Body of pancreas (tissue), 4 donors: Measurements from ENCODE around the gene TMC1. TPM values are rescaled to one million over a fixed set of nuclear protein-coding genes. Genes with fewer than 3 reads are reported as not detected.

ENCODE experiments used
- ATAC-seq: fragments of 150-250 bp; one replicate; pipeline ENCODE4 v1.9.1; 2016
- DNase-seq, 4 donors: peaks; one replicate each; pipeline ENCODE4 v3.0.0-alpha.2; 2019
- H3K27ac ChIP-seq, 4 donors: fragments of 200-600 bp; sonication (generic); 1 replicate in 3 of 4; 2 replicates in 1 of 4; pipeline versions ENCODE4 v1.5.1 to v1.6.1; 2016 to 2019; ENCODE audit warnings: mild to moderate bottlenecking in 1 of 4, mixed read lengths in 1 of 4, moderate library complexity in 1 of 4
- H3K27me3 ChIP-seq, 2 donors: fragments of 200-600 bp; sonication (generic); one replicate each; pipeline ENCODE4 v1.6.0; 2016; ENCODE audit warnings: mild to moderate bottlenecking in 1 of 2
- H3K36me3 ChIP-seq, 2 donors: fragments of 200-600 bp; sonication (generic); replicated peaks in 1 of 2; 2 replicates each; pipeline ENCODE4 v1.5.1; 2016; ENCODE audit warnings: low read depth in 2 of 2; ENCODE audit not compliant: insufficient read depth in 1 of 2
- H3K4me1 ChIP-seq: fragments of 200-600 bp; sonication (generic); one replicate; pipeline ENCODE4 v1.6.0; 2016
- H3K4me3 ChIP-seq, 2 donors: fragments of 200-600 bp; sonication (generic); 1 replicate in 1 of 2; 2 replicates in 1 of 2; pipeline ENCODE4 v1.5.1; 2016 to 2019
- H3K9me3 ChIP-seq, 3 donors: fragments of 200-600 bp; sonication (generic); 1 replicate in 2 of 3; 2 replicates in 1 of 3; pipeline ENCODE4 v1.5.1; 2016
- CTCF ChIP-seq, 7 experiments: fragments of 450-650 bp in 4 of 7; fragments of 200-600 bp in 3 of 7; sonication (generic) in 3 of 7; IDR thresholded peaks; one replicate each; pipeline ENCODE4 v1.5.1; 2016 to 2019; ENCODE audit warnings: antibody characterized with exemption in 7 of 7
- POLR2A ChIP-seq, 3 donors: fragments of 450-650 bp; IDR thresholded peaks; one replicate each; pipeline ENCODE4 v1.6.1; 2016; ENCODE audit warnings: antibody characterized with exemption in 3 of 3, mild to moderate bottlenecking in 2 of 3
- WGBS, 2 donors: methylation state at CpG; one replicate each; pipeline ENCODE4 v1.1.5; 2017; 5-methylcytosine and 5-hydroxymethylcytosine counted together
- intact Hi-C: fragments of 100-400 bp; cut with DNase I; formaldehyde crosslinking; loops from one replicate; pipeline ENCODE4 v1.15.1; 2023
- total RNA-seq, 2 donors: library from RNA; depleted of rRNA; stranded (reverse); fragments of >200 nt; gene quantifications; one replicate each; pipeline ENCODE4 v1.1.0, GENCODE V29; 2016

The TMC1 gene
- total RNA-seq, 2 donors from 2014 or later: not detected

DNA sequence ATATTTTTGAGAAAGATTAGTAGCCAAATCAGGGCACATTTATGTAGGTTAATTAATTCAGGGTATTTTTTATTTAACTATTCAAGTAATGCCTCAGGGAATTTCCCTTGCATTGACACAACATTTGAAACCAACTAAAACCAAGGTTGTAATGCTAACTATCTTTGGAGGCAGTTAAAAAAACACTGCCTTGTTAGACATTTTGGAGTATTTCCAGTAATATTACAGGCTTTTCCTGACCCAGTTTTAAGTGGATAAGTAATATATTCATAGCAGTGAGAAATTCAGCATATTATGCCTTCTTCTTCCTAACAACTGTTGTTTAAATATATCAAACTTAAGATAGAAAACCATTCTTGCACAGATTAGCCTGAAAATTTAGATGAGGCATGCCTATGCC, 175.1 kb downstream of the TMC1 start:
- TF ChIP-seq CTCF (IDR thresholded peaks at IDR 0.05) (no peak), POLR2A (IDR thresholded peaks at IDR 0.05) (no peak)
- no peaks in the 10 kb centered on the region for H3K9me3 ChIP-seq
- DNase-seq: no peak
- H3K27ac ChIP-seq: no peak overlapping the region
- no peaks in the 10 kb centered on the region for H3K27me3 ChIP-seq
- no peak for ATAC-seq
- H3K36me3 ChIP-seq: no peaks in the 10 kb centered on the region
- intact Hi-C loops: no loop called here
- H3K4me1 ChIP-seq: no peaks in the 10 kb centered on the region
- H3K4me3 ChIP-seq: no peak overlapping the region

DNA sequence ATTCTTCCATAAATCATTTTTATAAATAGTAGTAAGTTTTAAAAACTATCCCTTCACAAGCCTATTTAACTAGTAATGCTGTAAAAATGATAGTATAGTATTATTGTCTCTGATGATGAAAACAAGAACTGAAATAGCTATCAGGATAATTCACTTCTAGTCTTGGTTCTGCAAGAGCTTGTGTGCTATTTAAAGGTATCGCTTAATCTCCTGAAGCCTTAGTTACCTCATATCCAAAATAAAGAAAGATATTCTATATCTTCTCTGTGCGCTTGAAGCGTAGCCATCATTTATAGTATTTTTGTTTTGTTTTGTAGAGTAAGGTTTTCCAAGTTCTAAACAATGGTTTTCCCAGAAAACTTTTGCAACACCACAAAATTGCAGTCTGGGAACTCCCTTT, 180.1 kb downstream of the TMC1 start:
- WGBS, 2 donors: 90 to 93% methylated on average over 3 of the region's 3 CpGs
- ATAC-seq (no peak), DNase-seq (no peak)
- H3K4me3 ChIP-seq: no peak overlapping the region
- no peak overlapping the region for H3K27ac ChIP-seq
- no peaks in the 10 kb centered on the region for H3K4me1 ChIP-seq
- intact Hi-C loops: no loop called here
- H3K27me3 ChIP-seq: no peaks in the 10 kb centered on the region
- no peak for TF ChIP-seq CTCF (IDR thresholded peaks at IDR 0.05)
- no peak for TF ChIP-seq POLR2A (IDR thresholded peaks at IDR 0.05)
- H3K9me3 ChIP-seq: no peaks in the 10 kb centered on the region
- no peaks in the 10 kb centered on the region for H3K36me3 ChIP-seq

- DNase-seq (no peak), ATAC-seq (no peak)
- no peaks in the 10 kb centered on the region for H3K27me3 ChIP-seq
- no peaks in the 10 kb centered on the region for H3K4me1 ChIP-seq
- WGBS, 2 donors: 64 to 66% methylated on average over 4 of the region's 4 CpGs
- H3K4me3 ChIP-seq: no peak overlapping the region
- no peaks in the 10 kb centered on the region for H3K9me3 ChIP-seq
- no peak overlapping the region for H3K27ac ChIP-seq
- intact Hi-C loops: no loop called here
- TF ChIP-seq POLR2A (IDR thresholded peaks at IDR 0.05) (no peak), CTCF (IDR thresholded peaks at IDR 0.05) (no peak)
- H3K36me3 ChIP-seq: no peaks in the 10 kb centered on the region
Measured at GRCh38 chr9:72703574-72703973, 182.2 kb downstream of the TMC1 start.

DNA sequence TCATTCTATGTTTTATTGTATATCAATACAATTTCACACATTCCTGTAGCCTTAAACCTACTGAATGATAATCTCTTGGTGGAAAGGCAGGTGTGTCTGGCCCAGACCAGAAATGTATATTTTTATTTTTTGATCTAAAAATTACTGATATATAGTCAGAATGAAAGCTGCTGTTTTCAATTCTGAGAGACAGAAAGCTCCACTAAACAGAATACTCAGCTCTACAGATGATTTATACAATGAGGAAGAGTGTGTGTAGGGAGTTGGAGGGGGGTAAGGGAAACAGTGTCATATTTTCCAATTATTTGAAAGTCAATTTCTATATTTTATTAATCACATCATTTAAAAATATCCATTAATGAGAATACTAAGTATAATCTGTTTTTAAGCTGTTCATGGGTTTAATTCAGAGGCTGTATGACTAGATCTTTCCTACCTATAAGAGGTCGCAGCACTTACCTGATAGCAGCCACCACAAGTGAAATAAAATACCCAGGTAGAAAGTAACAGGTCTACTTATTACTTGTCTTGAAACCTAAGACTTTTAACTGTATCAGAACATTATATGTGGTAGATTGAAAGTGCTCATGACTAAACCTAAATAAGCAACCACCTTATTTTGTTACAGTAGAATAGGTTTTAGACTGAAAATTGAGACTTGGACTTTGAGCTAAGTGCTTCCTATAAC, 183.4 kb downstream of the TMC1 start:
- TF ChIP-seq CTCF (IDR thresholded peaks at IDR 0.05) (no peak), POLR2A (IDR thresholded peaks at IDR 0.05) (no peak)

DNA sequence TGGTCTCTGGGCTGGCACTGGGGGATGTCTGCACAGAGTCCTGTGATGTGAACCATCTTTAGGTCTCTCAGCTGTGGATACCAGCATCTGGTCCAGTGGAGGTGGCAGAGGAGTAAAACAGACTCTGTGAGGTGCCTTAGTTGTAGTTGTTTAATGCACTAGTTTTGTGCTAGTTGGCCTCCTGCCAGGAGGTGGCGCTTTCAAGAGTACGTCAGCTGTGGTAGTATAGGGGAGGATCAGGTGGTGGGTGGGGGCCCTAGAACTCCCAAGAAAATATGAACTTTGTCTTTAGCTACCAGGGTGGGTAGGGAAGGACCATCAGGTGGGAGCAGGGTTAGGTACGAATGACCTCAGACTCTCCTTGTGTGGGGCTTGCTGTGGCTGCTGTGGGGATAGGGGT, 197.1 kb downstream of the TMC1 start:
- no peaks in the 10 kb centered on the region for H3K36me3 ChIP-seq
- H3K27me3 ChIP-seq: no peaks in the 10 kb centered on the region
- no peaks in the 10 kb centered on the region for H3K4me1 ChIP-seq
- intact Hi-C loops: no loop called here
- H3K4me3 ChIP-seq: no peak overlapping the region
- DNase-seq: peak in 1 of 4 donors; percentile 9
- H3K9me3 ChIP-seq: no peaks in the 10 kb centered on the region
- ATAC-seq: no peak
- 72 to 83% methylated on average over 3 of the region's 3 CpGs for WGBS, 2 donors
- H3K27ac ChIP-seq: no peak overlapping the region
- TF ChIP-seq CTCF (IDR thresholded peaks at IDR 0.05) (no peak), POLR2A (IDR thresholded peaks at IDR 0.05) (no peak)

More for the DNA sequence above, 183.4 kb downstream of the TMC1 start:
- no peaks in the 10 kb centered on the region for H3K9me3 ChIP-seq
- H3K4me3 ChIP-seq: no peak overlapping the region
- DNase-seq (no peak), ATAC-seq (no peak)
- H3K27ac ChIP-seq: no peak overlapping the region
- 77 to 86% methylated on average over 1 of the region's 1 CpG for WGBS, 2 donors
- H3K36me3 ChIP-seq: no peaks in the 10 kb centered on the region
- no peaks in the 10 kb centered on the region for H3K4me1 ChIP-seq
- intact Hi-C loops: no loop called here
- no peaks in the 10 kb centered on the region for H3K27me3 ChIP-seq
